Activated naive CD8-positive, alpha-beta T cell (primary cell): Measurements from ENCODE around the gene PDE4B.

ENCODE experiments used
- H3K27ac Mint-ChIP-seq: one replicate; pipeline ENCODE4 v1.8.0; 2021; ENCODE audit warnings: mixed read lengths
- H3K27me3 Mint-ChIP-seq: one replicate; pipeline ENCODE4 v1.8.0; 2021; ENCODE audit warnings: mixed read lengths
- H3K36me3 Mint-ChIP-seq: one replicate; pipeline ENCODE4 v1.8.0; 2021; ENCODE audit warnings: mixed read lengths
- H3K4me1 Mint-ChIP-seq: one replicate; pipeline ENCODE4 v1.8.0; 2021; ENCODE audit warnings: low read depth, mixed read lengths
- H3K4me3 Mint-ChIP-seq: one replicate; pipeline ENCODE4 v1.8.0; 2021; ENCODE audit warnings: mild to moderate bottlenecking, mixed read lengths
- H3K9me3 Mint-ChIP-seq: one replicate; pipeline ENCODE4 v1.8.0; 2021; ENCODE audit warnings: low read depth, mixed read lengths

Gene PDE4B

GRCh38 chr1:66334318-66334717 lies 541.6 kb downstream of the PDE4B start:
- H3K4me1 Mint-ChIP-seq, result peaks cover 73% of the 10 kb centered on the region
- peak overlapping the region; percentile 92 for H3K4me3 Mint-ChIP-seq
- H3K27ac Mint-ChIP-seq, result peak overlapping the region; percentile 98
- no peaks in the 10 kb centered on the region for H3K27me3 Mint-ChIP-seq
- no peaks in the 10 kb centered on the region for H3K9me3 Mint-ChIP-seq
- H3K36me3 Mint-ChIP-seq, result peaks cover 5% of the 10 kb centered on the region

GRCh38 chr1:66335125-66335524 lies 542.4 kb downstream of the PDE4B start:
- Mint-ChIP-seq H3K36me3 (peaks cover 7% of the 10 kb centered on the region), H3K27ac (peak overlapping the region; percentile 98), H3K27me3 (no peaks in the 10 kb centered on the region), H3K4me3 (peak overlapping the region; percentile 92), H3K4me1 (peaks cover 73% of the 10 kb centered on the region), H3K9me3 (no peaks in the 10 kb centered on the region)

GRCh38 chr1:66335859-66336640 lies 543.4 kb downstream of the PDE4B start:
- H3K4me3 Mint-ChIP-seq, result peak overlapping the region; percentile 92
- H3K27ac Mint-ChIP-seq, result peak overlapping the region; percentile 98
- H3K9me3 Mint-ChIP-seq, result no peaks in the 10 kb centered on the region
- no peaks in the 10 kb centered on the region for H3K27me3 Mint-ChIP-seq
- H3K36me3 Mint-ChIP-seq, result peaks cover 7% of the 10 kb centered on the region
- peaks cover 71% of the 10 kb centered on the region for H3K4me1 Mint-ChIP-seq

GRCh38 chr1:66336641-66336990 lies 543.9 kb downstream of the PDE4B start:
- peaks cover 72% of the 10 kb centered on the region for H3K4me1 Mint-ChIP-seq

GRCh38 chr1:66337249-66337648 lies 544.6 kb downstream of the PDE4B start:
- H3K27ac Mint-ChIP-seq, result peak overlapping the region; percentile 98
- no peaks in the 10 kb centered on the region for H3K27me3 Mint-ChIP-seq
- peaks cover 69% of the 10 kb centered on the region for H3K4me1 Mint-ChIP-seq
- H3K4me3 Mint-ChIP-seq, result peak overlapping the region; percentile 92
- H3K36me3 Mint-ChIP-seq, result peaks cover 10% of the 10 kb centered on the region
- no peaks in the 10 kb centered on the region for H3K9me3 Mint-ChIP-seq

More at GRCh38 chr1:66336641-66336990, 543.9 kb downstream of the PDE4B start:
- H3K4me3 Mint-ChIP-seq, result peak overlapping the region; percentile 92
- peak overlapping the region; percentile 98 for H3K27ac Mint-ChIP-seq
- H3K27me3 Mint-ChIP-seq, result no peaks in the 10 kb centered on the region
- H3K36me3 Mint-ChIP-seq, result peaks cover 8% of the 10 kb centered on the region
- H3K9me3 Mint-ChIP-seq, result no peaks in the 10 kb centered on the region

- H3K27me3 Mint-ChIP-seq, result no peaks in the 10 kb centered on the region
- peak overlapping the region; percentile 88 for H3K27ac Mint-ChIP-seq
- peaks cover 84% of the 10 kb centered on the region for H3K4me1 Mint-ChIP-seq
- peak overlapping the region; percentile 66 for H3K4me3 Mint-ChIP-seq
- H3K36me3 Mint-ChIP-seq, result peaks cover 12% of the 10 kb centered on the region
- no peaks in the 10 kb centered on the region for H3K9me3 Mint-ChIP-seq
Measured at GRCh38 chr1:66339944-66340343, 547.2 kb downstream of the PDE4B start.

- no peaks in the 10 kb centered on the region for H3K27me3 Mint-ChIP-seq
- peak overlapping the region; percentile 96 for H3K27ac Mint-ChIP-seq
- H3K36me3 Mint-ChIP-seq, result peaks cover 17% of the 10 kb centered on the region
- peak overlapping the region; percentile 78 for H3K4me3 Mint-ChIP-seq
- peaks cover 85% of the 10 kb centered on the region for H3K4me1 Mint-ChIP-seq
- H3K9me3 Mint-ChIP-seq, result no peaks in the 10 kb centered on the region
Measured at GRCh38 chr1:66341446-66342089, 548.9 kb downstream of the PDE4B start.

GRCh38 chr1:66342707-66343106 lies 550.0 kb downstream of the PDE4B start:
- Mint-ChIP-seq H3K4me1 (peaks cover 85% of the 10 kb centered on the region), H3K27me3 (no peaks in the 10 kb centered on the region), H3K27ac (peak overlapping the region; percentile 78), H3K4me3 (peak overlapping the region; percentile 39), H3K9me3 (no peaks in the 10 kb centered on the region), H3K36me3 (peaks cover 14% of the 10 kb centered on the region)

- H3K27ac Mint-ChIP-seq, result peak overlapping the region; percentile 62
- H3K36me3 Mint-ChIP-seq, result peaks cover 14% of the 10 kb centered on the region
Measured at GRCh38 chr1:66343569-66344325, 551.1 kb downstream of the PDE4B start.

GRCh38 chr1:66346057-66346795 lies 553.5 kb downstream of the PDE4B start:
- Mint-ChIP-seq H3K36me3 (peaks cover 11% of the 10 kb centered on the region), H3K27me3 (no peaks in the 10 kb centered on the region), H3K27ac (peak overlapping the region; percentile 93), H3K4me1 (peaks cover 91% of the 10 kb centered on the region), H3K4me3 (peak overlapping the region; percentile 54), H3K9me3 (no peaks in the 10 kb centered on the region)

More at GRCh38 chr1:66343569-66344325, 551.1 kb downstream of the PDE4B start:
- peaks cover 87% of the 10 kb centered on the region for H3K4me1 Mint-ChIP-seq
- H3K4me3 Mint-ChIP-seq, result peak overlapping the region; percentile 46
- H3K27me3 Mint-ChIP-seq, result no peaks in the 10 kb centered on the region
- no peaks in the 10 kb centered on the region for H3K9me3 Mint-ChIP-seq

GRCh38 chr1:66346873-66347272 lies 554.2 kb downstream of the PDE4B start:
- H3K4me3 Mint-ChIP-seq, result peak overlapping the region; percentile 54
- peaks cover 2% of the 10 kb centered on the region for H3K9me3 Mint-ChIP-seq
- H3K36me3 Mint-ChIP-seq, result peaks cover 10% of the 10 kb centered on the region
- no peaks in the 10 kb centered on the region for H3K27me3 Mint-ChIP-seq
- H3K4me1 Mint-ChIP-seq, result peaks cover 91% of the 10 kb centered on the region
- peak overlapping the region; percentile 93 for H3K27ac Mint-ChIP-seq

GRCh38 chr1:66348776-66349175 lies 556.1 kb downstream of the PDE4B start:
- Mint-ChIP-seq H3K27ac (peak overlapping the region; percentile 92), H3K27me3 (no peaks in the 10 kb centered on the region), H3K4me3 (peak overlapping the region; percentile 74), H3K4me1 (peaks cover 96% of the 10 kb centered on the region), H3K9me3 (peaks cover 5% of the 10 kb centered on the region), H3K36me3 (peaks cover 14% of the 10 kb centered on the region)

- Mint-ChIP-seq H3K27me3 (no peaks in the 10 kb centered on the region), H3K4me1 (peaks cover 96% of the 10 kb centered on the region), H3K27ac (peak overlapping the region; percentile 92), H3K36me3 (peaks cover 14% of the 10 kb centered on the region), H3K4me3 (peak overlapping the region; percentile 74), H3K9me3 (peaks cover 5% of the 10 kb centered on the region)
Measured at GRCh38 chr1:66349242-66349641, 556.5 kb downstream of the PDE4B start.

GRCh38 chr1:66350001-66350547 lies 557.4 kb downstream of the PDE4B start:
- peaks cover 96% of the 10 kb centered on the region for H3K4me1 Mint-ChIP-seq
- peaks cover 15% of the 10 kb centered on the region for H3K36me3 Mint-ChIP-seq
- H3K4me3 Mint-ChIP-seq, result peak overlapping the region; percentile 74
- peak overlapping the region; percentile 92 for H3K27ac Mint-ChIP-seq
- peaks cover 5% of the 10 kb centered on the region for H3K9me3 Mint-ChIP-seq
- H3K27me3 Mint-ChIP-seq, result no peaks in the 10 kb centered on the region
